Kidney epithelial cell (primary cell): ENCODE results near the gene DENND10. TPM values are rescaled to one million over a fixed set of nuclear protein-coding genes. Genes with fewer than 3 reads are reported as not detected.
"Not testable (repeated sequence)": the region's sequence is repeated elsewhere in the genome, so short reads cannot be mapped to it uniquely, and the experiment has no call there.

Experiments
- DNase-seq: peaks from one replicate; pipeline ENCODE4 v3.0.0-alpha.2; 2010; ENCODE audit warnings: low read depth
- H3K27me3 ChIP-seq: 2 replicates; pipeline ENCODE4 v1.6.0; 2011; ENCODE audit warnings: low read length; ENCODE audit not compliant: control insufficient read depth, insufficient read depth
- H3K36me3 ChIP-seq: 2 replicates; pipeline ENCODE4 v1.5.1; 2011; ENCODE audit warnings: low read length; ENCODE audit not compliant: control insufficient read depth, insufficient read depth
- H3K4me3 ChIP-seq: 2 replicates; pipeline ENCODE4 v1.5.1; 2011; ENCODE audit warnings: low read depth, mild to moderate bottlenecking, control low read depth, low read length
- CTCF ChIP-seq: IDR thresholded peaks from 2 replicates; pipeline ENCODE4 v1.5.1; 2011; ENCODE audit warnings: mild to moderate bottlenecking, moderate library complexity, low read length, control low read depth, inconsistent platforms; ENCODE audit not compliant: insufficient read depth, poor library complexity, severe bottlenecking
- total RNA-seq: library from RNA; depleted of rRNA; stranded (reverse); fragments of >200 nt; gene quantifications from 2 replicates; pipeline ENCODE4 v1.2.3, GENCODE V29; 2015

The DENND10 gene
- total RNA-seq, 1 donor from 2014 or later: 78.7 TPM

DNA sequence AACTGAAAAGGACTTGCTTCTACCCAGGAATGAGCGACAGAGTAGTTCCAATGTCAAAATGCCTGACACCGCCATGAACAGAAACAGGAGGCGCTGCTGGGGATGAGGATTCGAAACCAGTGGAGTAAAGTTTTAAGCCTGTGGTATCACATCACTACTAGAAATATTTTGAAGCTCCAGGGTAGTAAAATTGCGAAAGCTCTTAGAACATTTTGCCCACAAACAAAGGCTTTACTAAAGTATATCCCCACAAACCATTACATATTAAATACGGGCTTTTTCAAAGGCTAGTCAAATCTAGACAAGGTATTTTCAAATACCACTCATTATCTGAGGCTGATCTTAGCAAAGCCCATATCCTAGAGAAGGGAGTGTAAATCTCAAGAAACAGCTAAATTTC, 72.3 kb downstream of the DENND10 start:
- Histone ChIP-seq H3K4me3 (no peak overlapping the region), H3K27me3 (no peaks in the 10 kb centered on the region), H3K36me3 (peaks cover 2% of the 10 kb centered on the region)
- DNase-seq: no peak
- no peak for TF ChIP-seq CTCF

GRCh38 chr10:119177708-119178371, 73.9 kb downstream of the DENND10 start:
- Histone ChIP-seq H3K4me3 (peak overlapping the region; percentile 81), H3K27me3 (no peaks in the 10 kb centered on the region), H3K36me3 (no peaks in the 10 kb centered on the region)
- DNase-seq: no peak
- TF ChIP-seq CTCF: no peak

DNA sequence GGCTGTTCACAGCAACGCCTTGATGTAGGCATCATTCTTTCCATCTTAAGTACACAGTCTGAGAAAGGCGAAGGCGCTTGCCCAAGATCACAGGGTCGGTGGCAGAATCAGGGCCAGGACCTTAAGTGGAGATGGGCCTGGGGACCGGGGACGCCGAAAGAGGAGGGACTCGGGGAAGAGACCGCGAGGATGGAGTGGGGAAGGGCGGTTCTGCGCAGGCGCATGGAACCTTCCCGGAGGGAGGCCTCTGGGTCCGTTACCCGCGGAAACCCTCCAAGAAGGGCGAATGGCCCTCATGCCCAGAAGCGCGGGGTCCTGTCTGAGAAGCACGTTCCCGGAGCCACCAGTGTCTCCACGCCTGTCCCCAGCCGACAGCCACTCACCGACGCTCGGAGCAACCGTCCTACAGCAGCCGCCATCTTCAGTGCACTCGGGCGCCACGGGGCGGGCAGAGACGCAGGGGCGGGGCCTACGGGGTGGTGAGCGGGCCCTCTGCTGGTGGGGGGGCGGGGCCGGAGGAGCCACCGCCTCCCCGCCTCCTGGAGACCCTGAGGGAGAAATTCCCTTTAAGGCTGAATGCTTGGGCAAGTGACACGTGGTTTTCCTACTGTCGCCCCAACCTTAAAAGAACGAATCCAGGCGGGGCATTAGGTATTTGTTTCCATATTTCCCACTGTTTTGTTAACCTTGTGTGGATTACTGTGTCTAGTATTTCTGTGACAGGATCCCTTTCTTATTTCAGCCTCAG, 74.6 kb downstream of the DENND10 start, which contains the start of gene PRDX3:
Gene PRDX3 (minus strand): TSS at position 441 of the 748 bp plus-strand sequence. CDS start 22 bp downstream, at position 419.
- no peak for TF ChIP-seq CTCF
- DNase-seq: peak; percentile 52
- H3K27me3 ChIP-seq: no peaks in the 10 kb centered on the region

DNA sequence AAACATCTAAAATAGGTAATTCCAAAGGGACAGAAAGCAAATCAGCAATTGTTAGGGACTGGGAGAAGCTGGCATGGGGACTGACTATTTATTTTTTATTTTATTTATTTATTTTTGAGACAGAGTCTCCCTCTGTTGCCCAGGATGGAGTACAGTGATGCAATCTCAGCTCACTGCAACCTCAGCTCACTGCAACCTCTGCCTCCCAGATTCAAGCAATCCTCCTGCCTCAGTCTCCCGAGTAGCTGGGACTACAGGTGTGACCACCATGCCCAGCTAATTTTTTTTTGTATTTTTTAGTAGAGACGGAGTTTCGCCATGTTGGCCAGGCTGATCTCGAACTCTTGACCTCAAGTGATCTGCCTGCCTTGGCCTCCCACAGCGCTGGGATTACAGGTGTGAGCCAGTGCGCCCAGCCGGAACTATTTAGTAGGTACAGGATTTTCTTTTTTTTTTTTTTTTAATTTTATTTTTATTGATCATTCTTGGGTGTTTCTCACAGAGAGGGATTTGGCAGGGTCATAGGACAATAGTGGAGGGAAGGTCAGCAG, 77.0 kb downstream of the DENND10 start:
- not testable (repeated sequence) for H3K4me3 ChIP-seq, H3K36me3 ChIP-seq, DNase-seq, H3K27me3 ChIP-seq

More for the DNA sequence above, 74.6 kb downstream of the DENND10 start, which contains the start of gene PRDX3:
- no peaks in the 10 kb centered on the region for H3K36me3 ChIP-seq
- peak within 1 kb of the TSS; percentile 81 for H3K4me3 ChIP-seq

- Histone ChIP-seq H3K4me3 (no peak overlapping the region), H3K27me3 (no peaks in the 10 kb centered on the region), H3K36me3 (no peaks in the 10 kb centered on the region)
- DNase-seq: no peak
- TF ChIP-seq CTCF: no peak
Observed at GRCh38 chr10:119183664-119184412, 79.9 kb downstream of the DENND10 start.

Other genes starting within 250 kb of the DENND10 start
- gene NANOS1, start 74.4 kb upstream of the DENND10 start, total RNA-seq: 0.88 and 1.6 TPM in 2 replicates
- 129 and 140 TPM in 2 replicates for gene EIF3A, start 23.3 kb upstream of the DENND10 start, total RNA-seq
- 17.3 and 21.9 TPM in 2 replicates for gene SFXN4, start 61.6 kb downstream of the DENND10 start, total RNA-seq
- gene PRDX3, start 74.7 kb downstream of the DENND10 start, total RNA-seq: 136 and 143 TPM in 2 replicates
- gene GRK5, start 103.5 kb downstream of the DENND10 start, total RNA-seq: 2.8 and 3.8 TPM in 2 replicates